SH-SY5Y (cell line): Measurements from ENCODE around the gene EGFR.

Experiments
- GATA2 ChIP-seq: IDR thresholded peaks from 2 replicates; pipeline ENCODE4 v1.6.1; 2011; ENCODE audit warnings: mild to moderate bottlenecking, low read depth, low read length
- GATA3 ChIP-seq: IDR thresholded peaks from 2 replicates; pipeline ENCODE4 v1.6.1; 2011; ENCODE audit warnings: low read depth, mild to moderate bottlenecking, low read length, moderate library complexity

EGFR gene

DNA sequence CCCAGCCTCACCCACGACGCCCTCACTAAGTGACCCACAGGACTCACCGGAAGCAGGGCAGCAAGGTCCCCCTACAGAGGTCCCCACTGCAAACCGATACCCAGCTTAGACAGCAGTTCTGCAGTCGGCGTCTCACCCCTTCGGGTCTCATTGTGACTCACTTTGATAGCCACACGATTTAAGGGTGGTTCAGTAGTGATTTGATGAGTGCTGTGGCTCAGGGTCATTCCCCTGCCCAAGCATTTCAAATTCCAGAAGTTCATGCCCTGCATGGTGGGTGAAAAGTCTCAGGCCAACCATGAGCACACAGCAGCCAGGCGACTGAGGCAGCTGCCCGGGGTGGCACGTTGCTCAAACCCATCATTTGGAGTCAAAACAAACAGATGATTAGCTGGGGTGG is 93.2 kb downstream of the EGFR start:
- TF ChIP-seq GATA2 (no peak), GATA3 (no peak)

DNA sequence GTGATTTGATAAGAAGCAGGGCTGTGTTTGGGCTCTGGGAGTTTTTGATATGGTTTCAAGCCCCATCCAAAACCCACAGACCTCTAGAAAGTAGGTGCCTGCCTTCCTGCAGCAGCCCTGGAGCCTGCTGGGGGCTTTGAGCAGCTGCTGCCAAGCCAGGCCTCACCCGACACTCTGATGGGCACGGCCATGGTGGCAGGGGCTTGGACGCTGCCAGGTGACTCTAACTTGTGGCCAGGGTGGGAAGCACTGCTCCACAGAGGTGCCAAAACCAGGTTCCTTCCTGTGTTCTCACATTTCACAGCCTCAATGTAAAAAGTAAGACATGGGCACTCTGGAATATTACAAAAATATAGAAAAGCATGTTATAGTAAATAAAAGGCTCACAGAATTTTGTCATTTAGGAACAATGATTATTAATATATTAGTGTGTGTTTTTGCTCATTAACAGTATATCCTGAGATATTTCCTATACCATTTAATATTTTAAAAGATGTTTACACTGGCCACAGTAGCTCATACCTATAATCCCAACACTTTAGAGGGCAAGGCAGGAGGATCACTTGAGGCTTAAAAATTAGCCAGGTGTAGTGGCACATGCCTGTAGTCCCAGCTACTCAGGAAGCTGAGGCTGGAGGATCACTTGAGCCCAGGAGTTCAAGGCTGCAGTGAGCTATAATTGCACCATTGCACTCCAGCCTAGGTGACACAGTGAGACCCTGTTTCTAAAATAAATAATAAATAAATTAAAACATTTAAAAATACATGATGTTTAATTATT is 95.1 kb downstream of the EGFR start:
- TF ChIP-seq GATA2 = no peak

DNA sequence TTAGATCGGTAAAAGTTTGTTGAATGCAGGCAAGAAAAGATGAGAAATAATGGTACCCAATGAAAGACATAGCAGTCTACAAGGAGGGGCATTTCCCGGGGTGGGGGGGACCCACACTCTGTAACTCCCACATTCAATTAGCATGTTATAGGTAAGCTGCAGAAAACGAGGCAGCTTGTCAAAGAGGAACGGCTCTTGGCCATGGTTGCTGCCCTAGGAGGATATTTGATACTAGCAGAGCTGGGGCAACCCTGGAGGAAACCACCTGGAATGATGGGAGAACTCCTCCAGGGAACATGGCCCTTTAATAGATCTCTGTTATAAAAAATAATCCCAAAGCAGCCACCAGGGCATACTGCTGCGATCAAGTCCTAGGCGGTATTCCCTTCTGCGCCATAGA is 98.5 kb downstream of the EGFR start:
- TF ChIP-seq GATA2 (no peak), GATA3 (no peak)

DNA sequence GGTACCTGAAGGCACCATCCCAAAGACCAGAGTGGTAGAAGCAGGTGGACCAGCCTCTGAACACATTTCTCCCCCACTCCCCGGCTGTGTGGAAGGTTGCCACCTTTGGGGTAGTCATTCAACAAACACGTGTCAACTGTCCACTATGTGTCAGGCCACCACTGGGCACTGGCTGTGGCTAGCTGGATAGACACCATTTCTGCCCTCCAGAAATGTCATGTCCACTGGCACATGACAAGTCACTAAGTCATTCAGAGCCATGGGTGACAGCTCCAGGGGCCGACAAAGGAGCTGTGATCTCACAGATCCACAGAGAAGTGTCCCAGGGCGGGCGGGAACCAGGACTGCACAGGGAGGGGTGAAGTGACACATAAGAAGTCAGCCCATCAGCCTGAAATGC is 99.6 kb downstream of the EGFR start:
- TF ChIP-seq GATA3 = no peak
- no peak for TF ChIP-seq GATA2

DNA sequence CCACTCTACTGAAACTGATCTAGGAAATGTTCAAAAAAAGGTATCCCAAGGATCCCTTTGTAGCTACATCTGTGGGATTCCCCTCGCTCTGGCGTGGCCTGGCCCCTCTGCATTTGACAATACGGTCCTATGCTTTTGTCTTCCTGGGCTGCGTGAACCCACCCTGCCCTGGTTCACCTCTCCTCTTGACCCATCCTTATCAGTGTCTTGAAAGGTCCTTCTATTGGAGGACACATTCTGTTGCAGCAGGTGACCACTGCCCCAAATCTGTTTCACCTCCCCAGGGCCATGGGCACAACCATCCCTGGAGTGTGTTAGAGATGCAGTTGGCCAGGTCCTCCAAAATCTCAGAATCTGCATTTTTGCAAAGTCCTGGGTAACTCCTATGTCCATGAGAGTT is 100.8 kb downstream of the EGFR start:
- no peak for TF ChIP-seq GATA2
- TF ChIP-seq GATA3 = no peak

DNA sequence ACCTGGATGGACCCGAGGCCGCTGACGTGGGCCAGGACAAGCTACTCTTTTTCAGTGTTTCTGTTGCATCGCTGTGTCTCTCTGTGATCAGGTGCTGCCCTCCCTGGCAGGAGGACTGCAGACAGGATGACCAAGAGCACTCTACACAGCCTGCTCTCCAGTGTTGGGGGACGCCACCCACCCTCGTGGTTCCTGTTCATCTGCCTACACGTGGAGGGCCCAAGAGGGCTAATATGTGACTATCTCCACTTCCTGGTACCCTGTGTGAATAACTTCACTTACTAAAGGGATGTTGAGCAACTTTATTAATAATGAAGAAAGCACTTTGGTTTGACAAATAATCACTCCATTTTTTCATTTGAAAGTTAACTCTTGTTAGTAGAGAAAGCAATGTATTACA is 101.3 kb downstream of the EGFR start:
- TF ChIP-seq GATA3 (no peak), GATA2 (no peak)

DNA sequence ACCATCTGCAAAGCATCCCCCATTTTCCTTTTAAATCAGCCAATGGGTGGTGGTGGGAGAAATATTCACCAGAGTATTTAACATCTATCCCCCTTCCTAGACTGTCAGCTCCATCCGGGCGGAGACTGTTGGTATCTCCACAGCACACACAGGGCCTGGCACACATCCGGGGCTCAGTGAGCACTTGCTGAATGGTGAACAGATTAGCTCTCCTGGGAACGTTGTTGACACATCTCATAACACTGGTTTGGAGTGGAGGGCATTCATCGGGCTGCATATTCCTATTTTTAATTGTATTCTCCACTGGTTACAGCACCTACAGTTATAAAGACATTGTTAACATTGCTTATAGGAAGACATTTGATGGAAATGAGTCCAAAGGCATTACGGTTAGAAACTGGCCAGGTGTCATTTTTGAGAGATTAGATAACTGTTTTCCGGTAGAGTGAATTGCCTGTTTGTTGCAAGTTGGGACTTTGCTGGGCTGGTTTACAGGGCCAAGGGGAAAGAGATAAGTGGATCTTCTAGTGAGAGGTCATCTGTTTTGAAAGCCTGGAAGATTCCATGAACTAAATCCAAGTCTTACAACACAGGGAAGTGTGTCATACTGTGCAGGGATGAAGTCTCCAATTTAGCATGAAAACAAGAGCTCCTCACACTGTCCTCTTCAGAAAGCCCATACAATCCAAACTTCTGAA is 101.8 kb downstream of the EGFR start:
- TF ChIP-seq GATA2 (no peak), GATA3 (no peak)

DNA sequence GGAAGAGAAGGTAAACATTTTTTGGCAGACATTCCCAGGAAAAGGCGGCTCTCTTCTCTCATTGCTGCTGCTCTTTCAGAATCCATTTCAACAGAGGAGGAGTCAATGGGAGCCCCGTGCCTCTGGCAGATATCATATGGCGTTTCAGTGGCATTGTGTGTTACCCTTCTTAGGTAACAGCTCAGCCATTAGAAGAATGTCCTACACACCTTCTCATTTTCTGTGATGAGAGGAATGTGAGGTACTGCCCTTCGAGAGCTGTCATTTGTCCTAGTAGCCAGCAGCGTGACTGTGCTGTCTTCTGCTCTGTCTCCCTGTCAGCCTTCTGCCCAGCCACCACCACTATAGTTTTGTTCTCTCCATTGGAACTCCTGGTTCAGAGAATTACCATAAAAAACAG is 102.4 kb downstream of the EGFR start:
- TF ChIP-seq GATA3 (no peak), GATA2 (no peak)

DNA sequence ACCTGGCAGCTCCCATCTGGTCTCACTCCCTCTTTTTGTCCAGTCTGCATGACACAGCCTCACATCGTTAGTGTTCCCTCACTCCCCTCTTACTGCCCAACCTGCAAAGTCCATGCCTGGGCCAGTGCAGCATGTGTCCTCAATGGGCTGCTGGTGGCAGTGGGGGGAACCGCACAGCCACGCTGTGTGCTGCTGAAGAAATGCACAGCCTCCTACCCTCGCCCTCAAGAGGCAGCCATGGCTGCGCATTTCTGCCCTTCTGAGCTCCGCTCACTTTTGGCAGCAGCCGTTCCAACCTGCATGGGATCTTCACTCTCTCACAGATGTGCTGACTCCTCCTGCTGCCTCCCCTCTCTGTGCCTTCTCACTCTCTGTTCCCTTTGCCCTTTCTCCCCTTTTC is 103.4 kb downstream of the EGFR start:
- TF ChIP-seq GATA2 = no peak
- TF ChIP-seq GATA3 = no peak

DNA sequence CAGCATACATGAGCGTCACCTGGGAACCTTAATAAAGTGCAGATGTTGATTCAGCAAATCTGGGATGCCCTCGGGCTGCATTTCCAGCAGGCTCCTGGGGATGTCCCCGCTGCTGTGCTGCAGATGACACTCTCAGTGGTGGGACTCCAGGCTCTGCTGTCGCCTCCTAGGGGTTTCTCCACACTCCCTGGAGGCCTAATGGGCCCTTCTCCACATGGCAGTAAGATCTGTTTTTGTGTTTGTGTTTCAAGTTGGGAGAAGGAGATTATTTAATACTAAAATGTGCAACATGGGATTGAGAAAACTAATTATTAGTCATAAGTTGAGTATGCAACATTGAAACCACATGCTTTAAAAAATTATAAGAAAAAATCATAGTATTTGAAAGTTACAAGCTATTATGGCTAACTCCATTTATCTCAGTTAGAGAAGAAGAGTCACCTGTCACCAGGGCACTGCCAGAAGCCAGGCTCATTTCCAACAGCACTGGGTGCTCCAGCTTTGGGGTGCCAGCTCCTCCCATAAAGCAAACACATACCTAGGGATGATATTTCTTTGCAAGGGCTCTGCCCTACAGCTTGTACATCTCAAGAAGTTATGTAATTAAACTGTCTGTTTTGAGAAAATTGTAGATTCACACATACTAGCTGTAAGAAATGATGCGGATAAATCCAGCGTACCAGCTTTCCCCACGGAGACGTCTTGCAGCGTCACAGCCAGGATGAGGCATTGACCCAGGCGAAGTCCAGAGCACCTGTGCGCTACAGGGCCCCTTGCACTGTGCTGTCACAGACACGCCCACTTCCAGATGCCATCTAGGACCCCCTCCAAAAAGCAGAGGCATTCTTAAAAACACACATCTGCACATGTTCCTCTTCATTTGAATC is 106.4 kb downstream of the EGFR start:
- TF ChIP-seq GATA2 (no peak), GATA3 (no peak)

DNA sequence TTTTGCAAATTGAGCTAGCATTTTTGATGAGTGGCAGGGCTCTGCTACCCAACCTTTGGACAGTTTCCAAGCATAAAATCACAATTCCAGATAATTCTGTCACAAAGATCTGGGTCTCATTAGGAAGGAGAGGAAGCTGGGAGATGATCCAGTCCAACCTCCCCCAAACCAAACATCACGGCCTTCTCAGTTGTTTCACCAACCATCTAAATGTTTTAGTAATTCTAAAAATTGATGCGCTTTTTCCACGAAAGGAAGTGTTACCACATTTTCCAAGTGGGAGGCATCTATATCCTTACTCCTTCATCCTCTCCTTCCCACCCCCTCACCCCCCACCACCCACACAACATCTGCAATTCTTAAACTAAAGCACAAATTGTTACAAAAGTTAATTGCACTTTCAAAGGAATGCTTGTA is 108.3 kb downstream of the EGFR start:
- TF ChIP-seq GATA3 = no peak
- TF ChIP-seq GATA2 = no peak

DNA sequence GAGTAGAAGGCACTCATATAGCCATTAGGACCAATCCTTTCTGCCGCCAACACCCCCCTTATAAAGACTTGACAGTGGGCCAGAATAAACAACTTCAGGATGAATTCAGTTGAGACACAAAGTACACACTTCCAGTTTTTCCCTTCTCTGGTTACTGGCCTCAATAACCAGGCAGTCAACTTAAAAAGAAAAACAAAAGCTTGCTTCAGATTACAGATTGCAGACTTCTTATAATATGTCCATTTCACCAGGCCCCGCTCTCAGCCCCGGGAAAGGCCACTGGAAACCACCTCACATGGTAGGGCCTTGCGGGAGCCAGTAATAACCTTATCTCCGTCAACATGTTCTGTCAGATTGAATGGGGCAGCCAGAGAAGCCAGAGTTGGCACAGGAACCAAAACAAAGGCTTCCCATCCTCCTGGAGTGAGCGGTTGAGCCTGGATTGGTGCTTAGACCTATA is 108.8 kb downstream of the EGFR start:
- no peak for TF ChIP-seq GATA3
- TF ChIP-seq GATA2 = no peak

DNA sequence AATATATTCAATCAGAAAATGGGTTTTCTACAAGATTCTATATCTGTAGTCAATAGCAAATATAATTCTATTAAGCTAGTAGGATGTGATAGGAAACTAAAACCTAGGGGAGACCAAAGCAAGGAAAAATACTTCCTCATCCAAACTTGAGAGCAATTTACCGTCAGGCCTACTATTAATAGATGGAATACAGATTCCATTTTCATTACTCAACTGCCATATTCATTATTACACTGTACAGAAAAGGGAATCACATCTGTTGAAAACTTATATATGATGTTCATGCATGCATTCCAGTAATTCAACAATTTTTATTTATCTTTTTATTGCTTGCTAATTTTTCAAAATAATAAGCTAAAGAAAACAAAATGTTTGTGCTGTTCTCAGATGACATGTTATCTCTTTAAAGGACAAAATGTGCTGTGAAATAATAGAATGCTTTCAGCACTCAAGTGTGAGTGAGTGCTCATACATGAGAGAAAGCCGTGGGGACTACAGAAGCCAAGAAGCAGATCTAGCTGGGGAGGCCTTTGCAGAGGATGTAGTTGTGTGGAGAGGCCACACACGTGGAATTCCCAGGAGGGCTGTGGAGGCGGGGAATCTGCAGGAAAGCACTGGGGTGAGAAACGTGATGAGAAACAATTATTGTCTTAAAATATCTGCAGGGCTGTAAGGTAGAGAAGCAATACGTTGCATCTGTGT is 110.0 kb downstream of the EGFR start:
- TF ChIP-seq GATA3 (no peak), GATA2 (no peak)

DNA sequence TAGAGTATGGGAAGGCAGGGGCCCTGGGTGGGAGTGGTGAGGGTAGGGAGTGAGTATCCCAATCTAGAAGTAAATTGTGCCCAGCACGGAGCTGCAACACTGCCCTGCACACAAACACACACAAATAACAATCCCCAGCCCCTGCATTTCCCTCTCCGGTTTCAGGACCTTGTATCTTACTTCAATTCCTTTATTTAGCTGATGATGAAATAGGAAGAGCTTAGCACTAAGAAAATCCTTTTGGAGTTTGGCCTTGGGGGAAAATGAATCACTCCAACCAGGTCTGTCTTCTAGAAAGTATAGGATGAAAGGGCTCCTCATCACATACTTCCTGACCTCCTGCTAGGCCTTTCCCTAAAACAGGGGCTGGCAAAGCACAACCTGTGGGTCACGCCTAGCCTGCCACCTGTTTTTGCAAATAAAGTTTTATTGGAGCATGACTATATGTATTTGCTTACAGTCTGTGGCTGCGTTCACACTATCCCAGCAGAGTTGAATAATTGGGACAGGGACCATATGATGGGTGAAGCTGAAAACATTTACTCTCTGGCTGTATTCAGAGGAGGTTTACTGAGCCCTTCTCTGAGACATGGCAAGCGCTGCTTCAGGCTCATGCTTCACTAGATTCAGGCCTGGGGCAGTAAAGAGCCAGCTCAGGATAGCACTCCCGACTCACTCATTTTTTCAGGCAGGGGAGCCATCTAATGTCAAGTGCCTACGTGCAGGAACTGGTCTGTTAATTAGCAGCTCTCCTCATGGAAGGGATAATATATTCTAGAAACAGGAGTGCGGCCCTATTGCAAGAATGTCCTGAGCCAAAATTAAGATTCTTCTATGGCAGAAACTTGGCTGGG is 111.0 kb downstream of the EGFR start:
- TF ChIP-seq GATA2 (no peak), GATA3 (no peak)
